Stimulated activated CD8-positive, alpha-beta memory T cell treated with anti-CD3 and anti-CD28 coated beads, Interleukin-4, amount 100 ng/mL, for 24 hours (primary cell): ENCODE measurements around the gene ANKS1B.
"Not testable (repeated sequence)": the region's sequence is repeated elsewhere in the genome, so short reads cannot be mapped to it uniquely, and the experiment has no call there.

ENCODE experiments used
- DNase-seq: peaks from one replicate; pipeline ENCODE4 v3.0.0-alpha.2; 2020; ENCODE audit warnings: low read depth

ANKS1B gene

DNA sequence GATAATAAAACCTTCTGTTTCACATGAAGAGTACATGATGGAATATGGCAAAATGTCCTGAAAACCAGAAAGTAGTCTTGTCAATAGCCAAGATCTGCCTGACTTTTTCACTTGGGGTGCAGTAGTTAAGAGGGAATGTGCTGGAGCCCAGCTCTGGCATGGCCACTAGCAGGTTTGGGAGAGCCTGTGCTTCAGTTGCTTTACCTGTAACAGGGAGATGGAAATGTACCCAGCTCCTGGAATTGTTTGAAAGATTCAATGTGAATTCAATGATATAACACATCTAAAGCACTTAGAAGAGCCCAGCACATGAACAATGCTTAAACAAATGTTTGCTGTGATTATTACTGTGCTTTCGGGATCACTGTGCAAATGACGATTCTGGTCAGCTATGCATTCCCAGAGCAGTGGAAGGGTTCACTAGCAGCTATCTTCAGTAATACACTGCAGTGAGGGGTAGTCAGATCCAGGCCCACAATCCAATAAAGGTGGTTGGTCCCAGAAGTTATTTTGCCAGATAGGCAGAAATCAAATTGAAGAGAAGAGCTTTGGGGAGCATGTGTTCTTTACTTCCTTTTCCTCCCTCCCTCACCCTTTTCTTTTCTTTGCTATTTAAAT, 1114.7 kb downstream of the ANKS1B start:
- DNase-seq = no peak

DNA sequence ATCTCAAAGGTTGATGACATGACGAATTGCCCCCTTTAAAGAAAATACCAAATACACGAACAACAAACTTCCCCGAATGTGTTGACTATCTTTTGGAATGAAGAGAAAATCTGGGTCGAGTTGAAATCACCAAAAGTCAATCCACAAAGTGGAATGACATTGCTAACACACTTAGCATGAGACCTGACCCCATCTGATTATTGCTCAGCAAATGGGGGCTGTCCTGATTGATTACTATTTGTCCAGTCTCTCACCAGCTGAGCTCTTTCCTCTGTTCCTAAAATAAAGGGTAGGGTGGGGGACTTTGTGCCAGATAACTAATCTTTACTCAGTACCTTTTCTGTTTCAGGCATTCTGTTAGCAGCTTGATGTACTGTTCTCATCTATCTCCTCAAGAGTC, 1116.2 kb downstream of the ANKS1B start:
- no peak for DNase-seq

DNA sequence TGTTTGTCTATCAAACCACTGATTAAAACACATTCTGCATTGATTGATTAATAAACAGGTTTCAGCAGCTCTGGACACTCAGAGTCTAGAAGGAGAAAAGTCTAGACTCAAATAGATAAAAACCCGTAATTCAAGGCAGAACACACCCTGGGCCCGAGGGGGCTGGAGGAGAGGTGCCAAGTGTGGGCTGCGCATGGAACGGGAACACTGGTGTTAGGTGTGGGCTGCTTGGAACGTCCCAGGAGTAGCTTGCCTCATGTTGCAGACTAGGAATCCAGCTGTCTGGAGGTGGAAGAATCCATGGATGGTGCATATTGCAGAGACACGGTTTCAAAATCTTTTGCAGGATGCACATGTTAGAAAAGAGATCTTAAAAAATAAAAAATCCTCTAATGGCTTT, 1116.7 kb downstream of the ANKS1B start:
- DNase-seq = no peak

DNA sequence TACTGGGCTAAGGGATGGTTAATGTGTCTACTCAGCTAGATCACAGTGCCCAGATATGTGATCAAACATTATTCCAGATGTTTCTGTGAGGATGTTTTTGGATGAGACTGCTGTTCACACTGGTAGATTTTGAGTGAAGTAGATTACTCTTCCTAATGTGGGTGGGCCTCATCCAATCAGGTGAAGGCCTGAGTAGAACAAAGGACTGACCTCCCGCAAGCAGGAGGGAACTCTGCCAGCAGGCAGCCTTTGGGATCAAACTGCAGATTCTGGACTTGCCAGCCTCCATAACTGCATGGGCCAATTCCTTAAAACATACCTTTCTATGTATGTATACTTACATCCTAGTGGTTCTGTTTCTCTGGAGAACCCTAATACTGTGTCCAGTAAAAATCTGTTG, 1120.4 kb downstream of the ANKS1B start:
- DNase-seq = no peak

DNA sequence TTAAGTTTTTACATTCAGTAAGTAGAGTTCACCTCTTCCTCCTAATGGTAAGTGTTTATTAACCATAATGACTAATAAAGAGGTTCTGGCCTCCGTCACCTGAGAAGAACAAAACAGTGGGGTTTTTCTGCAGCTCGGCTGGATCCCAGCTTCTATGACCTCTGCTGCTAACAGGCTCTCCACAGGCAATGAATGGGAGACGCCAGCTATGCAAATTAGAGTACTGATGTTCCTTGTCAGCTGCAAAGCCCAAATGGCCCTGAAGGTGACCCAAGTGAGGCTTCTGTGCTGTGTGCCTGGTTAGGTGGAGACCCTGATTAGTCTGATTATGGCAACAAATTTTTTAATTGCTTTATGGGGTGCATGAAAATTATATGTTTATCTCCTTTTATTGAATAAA, 1121.6 kb downstream of the ANKS1B start:
- no peak for DNase-seq

DNA sequence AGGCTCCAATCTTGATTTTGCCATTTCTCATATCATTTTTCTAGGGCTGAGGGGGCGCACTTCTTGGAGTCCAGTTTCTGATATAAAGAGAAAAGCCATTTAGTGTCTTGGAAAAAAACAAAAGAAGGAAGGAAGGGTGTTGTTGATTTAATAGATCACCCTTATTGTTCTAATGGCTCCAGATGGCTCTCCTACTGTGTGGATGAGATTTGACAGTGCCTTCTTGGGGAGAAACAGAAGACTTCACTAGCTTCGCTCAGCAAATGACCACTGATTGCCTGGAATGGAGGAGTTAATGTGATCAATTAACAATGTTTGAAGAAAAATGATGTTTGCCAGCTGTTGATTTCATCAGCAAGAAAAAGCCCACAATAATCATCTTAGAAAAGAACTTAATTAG, 1123.5 kb downstream of the ANKS1B start:
- no peak for DNase-seq

DNA sequence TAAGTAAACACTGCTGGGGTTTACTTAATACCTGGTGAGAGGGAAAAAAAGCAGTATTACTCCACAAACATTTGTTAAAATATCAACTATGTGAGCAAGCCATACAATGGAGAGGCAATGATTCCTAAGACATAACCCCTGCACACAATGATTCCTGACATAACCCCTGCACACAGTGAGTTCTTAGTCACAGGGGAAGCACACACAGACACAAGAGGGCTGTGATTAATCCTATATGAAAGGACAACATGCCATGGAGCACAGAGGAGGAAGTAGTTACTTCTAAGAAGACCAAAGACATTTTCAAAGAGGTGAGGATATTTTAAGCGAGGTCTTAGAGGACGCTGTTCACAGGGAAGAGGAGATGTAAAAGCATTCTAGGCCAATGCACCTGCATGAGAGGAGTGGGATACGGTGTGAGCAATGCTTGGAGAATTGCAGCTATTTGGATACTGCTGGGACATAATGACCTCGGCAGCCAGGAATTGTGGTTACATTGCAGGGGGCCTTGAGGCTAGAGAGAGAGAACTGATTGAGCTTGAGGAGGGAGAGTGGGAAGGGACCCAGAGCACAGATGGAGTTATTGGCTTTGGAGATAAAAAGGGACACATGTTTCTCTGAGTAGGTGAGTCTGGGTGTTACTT, 1127.7 kb downstream of the ANKS1B start:
- no peak for DNase-seq

DNA sequence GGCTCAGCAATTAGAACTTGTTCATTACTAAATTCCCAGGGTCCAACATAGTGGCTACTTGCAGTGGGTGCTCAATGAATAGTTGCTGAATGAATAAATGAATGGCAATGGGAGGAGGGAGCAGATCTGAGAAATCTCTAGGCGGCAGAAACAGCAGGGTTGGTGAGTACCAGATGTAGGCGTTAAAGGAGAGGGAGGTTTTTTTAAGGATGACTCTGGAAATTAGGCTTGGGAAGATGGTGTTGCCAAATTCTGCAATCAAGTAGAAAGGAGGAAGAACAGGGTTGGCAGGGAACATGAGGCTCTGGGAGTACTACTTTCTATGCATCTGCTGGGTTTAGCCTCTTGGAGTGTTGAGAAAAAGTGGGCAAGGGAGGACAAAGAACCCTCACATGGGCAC, 1132.6 kb downstream of the ANKS1B start:
- no peak for DNase-seq

DNA sequence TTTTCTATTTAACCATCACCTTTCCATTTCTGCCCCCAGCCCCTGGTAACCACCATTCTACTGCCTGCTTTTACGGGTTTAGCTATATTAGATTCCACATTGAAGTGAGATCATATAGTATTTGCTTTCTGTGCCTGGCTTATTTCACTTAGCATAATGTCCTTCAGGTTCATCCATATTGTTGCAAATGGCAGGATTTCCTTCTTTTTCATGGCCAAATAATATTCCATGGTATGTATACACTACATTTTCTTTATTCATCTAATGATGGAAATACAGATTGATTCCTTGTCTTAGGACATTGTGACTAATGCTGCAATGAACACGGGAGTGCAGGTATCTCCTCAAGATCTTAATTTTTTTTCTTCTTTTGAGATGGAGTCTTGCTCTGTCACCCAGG, 1137.5 kb downstream of the ANKS1B start:
- no peak for DNase-seq

DNA sequence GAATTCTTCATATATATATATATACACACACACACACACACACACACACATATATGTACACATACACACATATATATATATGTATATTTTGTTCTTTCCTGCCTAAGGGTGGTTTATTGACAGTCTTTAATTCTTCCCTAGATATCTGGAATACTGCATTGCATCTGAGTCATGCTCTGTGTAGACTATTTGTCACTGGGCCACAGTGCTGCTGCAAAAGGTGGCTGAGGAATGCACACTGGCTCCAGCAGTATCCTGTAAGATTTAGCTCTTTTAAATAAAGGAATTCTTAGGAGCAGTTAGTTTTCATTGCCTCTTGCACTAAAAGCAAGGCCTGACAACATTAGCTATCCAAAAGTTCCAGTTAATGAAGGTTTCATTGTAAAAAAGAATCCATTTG, 1138.8 kb downstream of the ANKS1B start:
- no peak for DNase-seq

DNA sequence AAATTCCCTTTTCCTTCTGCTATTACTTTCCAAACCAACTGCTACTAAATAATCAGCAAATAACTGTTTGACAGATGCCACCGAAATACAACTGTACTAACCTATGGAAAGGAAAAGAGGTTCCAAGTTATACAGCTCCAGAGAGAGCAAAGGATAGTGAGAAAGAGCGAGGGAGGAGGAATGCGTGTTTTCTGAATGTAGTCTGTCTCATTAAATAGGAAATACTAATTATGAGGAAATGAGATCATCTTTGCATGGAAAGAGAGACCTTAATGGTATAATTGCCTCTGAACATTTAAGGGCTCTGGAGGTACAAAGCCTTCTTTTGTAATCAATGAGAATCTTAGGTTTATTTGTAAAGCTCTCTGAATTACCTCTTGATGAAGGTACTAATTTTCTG, 1144.4 kb downstream of the ANKS1B start:
- DNase-seq = no peak

DNA sequence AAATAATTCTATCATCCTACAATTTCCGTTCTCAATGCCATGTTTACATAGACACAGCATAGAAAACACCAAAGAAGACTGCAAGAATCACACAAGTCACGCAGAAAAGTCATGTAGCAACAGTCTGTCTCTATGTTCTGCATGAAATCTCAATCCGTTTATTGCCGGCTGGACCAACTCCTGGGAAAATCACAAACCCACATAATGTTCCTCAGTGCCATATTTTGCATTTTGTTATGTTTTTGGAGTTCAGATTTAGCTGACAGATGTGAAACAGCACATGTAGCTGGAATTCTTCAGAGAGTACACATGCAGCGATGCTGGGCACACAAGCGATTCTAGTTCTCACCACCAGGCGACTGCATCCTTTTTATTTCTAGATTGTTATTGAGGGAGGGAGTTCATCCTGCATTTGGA, 1146.5 kb downstream of the ANKS1B start:
- no peak for DNase-seq

DNA sequence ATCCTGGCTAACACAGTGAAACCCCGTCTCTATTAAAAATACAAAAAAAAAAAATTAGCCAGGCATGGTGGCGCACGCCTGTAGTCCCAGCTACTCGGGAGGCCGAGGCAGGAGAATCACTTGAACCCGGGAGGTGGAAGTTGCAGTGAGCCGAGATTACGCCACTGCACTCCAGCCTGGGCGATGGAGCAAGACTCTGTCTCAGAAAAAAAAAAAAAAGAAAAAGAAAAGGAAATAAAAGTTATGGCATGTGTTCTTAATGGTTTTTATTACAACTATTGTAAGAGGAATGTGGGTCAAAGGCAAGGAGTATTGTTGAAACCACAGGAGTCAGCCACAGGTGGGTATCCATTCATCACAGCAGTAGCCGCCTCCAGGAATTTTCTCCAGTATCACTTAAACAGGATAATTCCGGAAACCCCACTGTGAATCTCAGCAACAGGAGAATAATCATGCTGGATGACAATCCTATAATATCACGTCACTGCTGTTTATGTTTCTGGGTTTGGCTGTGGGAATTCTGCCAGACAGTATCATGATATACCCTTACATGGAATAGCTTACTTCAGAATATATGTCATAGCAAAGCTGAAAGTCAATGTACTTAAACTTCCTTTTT, 1147.5 kb downstream of the ANKS1B start:
- not testable (repeated sequence) for DNase-seq

DNA sequence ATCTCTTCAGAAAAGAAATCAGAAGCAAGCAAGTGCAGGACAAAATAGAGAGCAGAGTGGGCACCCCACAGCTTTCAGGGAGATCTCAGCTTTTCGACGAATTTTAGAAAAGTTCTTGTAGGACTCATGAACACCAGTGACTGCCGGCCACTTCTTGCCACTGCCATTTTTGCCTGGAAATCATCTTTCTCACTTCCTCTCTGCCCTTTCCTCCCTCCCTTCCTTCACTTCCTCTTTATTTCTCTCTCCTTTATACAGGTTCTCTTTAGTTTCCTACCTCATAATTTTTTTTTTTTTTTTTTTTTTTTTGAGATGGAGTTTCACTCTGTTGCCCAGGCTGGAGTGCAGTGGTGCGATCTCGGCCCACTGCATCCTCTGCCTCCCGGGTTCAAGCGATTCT, 1154.1 kb downstream of the ANKS1B start:
- DNase-seq = no peak

DNA sequence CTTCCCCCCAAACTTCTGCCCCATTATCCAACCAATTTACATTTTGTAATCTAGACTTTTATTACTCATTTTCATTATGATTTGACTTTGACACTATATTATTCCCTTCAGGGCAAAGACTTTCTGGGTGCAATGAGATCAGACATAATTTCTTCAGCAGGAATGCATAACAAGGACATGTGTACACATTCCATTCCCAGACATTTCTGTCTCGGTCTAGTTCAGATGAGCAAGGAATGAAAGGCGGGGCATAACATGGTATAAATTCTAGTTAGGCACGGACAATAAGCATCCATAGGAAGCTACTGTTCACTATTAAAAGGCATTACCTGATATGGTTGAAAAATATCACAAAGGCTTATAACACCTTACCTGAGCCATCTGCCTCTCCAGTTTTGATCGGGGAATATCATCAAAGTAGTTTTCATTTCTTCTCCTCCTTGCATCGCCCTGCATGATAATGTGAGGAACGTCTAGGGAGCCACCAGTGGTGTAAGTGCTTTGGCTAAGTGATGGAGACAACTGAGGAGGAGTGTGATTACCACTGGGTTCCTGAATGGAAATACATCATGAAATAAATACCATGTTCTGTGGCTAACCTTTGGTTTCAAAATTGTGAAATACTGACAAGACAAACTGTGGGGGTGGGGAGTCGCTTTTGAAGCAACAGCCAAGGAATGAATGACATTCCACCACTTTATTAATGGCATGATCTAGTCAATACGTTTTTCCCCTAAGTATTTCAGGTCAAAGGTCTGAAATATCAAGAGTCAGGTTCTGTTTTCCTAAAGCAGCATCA, 1155.7 kb downstream of the ANKS1B start:
- no peak for DNase-seq

DNA sequence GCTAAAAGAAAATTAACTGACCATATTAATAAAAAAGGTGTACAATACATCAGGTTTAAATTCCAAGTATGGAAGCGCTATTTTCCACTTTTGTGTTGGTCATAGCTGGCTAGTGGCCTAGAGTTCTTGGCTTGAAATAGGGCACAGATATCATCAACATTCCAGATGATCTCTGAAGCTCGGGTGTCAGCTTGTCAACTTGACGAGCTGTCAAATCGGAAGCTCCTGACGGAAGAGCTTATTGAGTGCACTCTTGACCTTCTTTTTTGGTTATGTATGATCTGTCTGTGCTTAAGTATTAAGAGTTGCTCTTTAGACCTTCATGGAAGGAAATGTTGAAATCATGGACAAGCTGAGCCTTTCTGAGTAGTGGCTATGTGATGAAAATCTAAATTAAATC, 1161.7 kb downstream of the ANKS1B start:
- DNase-seq = no peak

DNA sequence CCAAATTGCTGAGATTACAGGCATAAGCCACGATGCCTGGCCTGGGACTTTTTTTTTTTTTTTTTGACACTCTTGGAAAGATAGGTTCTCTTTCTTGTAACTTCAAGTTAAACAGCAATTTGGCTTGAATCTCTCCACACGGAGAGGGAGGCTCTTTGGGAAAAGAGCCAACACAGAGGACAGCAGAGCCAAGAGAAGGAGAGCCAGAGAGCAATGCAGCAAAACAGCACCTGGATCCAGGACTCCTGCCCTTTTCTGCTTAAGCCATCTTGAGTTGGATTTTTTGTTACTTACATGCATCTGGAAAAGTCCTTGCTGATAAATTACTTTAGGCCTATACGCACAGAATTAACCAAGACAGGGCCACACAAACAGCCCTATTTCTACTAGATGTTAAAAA, 1162.9 kb downstream of the ANKS1B start:
- no peak for DNase-seq

DNA sequence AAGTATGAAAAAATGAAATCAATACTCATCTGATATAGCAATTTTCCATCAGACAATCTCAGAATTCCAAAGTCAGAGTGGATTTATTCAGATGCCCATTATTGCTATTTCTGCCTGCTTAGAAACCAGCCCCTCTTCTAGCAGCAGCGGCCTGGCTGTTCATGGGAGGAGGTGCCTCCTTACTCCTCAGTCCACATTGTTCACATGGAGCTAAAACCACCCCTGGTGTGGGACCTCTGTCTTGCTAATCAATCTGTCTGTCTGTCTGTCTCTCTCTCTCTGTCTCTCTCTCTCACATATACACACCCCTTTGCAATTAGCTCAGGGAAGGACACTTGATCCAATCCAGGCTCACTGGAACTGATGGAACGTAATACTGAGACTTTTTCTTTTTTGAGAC, 1163.5 kb downstream of the ANKS1B start:
- DNase-seq = no peak

DNA sequence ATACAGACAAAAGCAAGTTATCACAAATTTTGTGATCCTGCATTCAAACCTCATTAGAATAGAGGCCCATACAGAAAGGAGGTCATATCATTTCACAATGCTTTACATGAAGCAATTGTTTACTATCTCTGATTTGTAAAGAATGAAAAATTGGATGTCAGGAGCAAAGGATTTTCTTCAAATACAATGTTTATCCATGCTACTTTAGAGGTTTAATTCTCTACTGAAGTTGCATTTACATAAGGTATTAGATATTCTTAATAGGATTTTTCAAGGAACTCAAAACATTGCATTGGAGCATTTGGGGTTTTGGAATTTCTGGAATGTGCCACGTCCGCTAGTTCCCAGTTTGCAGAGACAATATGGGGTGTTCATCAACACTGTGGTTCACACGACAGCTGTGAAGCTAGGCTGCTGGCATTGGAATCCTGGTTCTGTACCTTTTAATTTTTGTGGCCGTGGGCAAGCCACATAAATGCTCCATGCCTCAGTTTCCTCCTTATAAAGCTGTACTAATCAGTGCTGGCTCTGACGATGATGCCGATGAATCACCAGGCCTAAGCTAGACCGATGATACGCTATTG, 1164.8 kb downstream of the ANKS1B start:
- no peak for DNase-seq

DNA sequence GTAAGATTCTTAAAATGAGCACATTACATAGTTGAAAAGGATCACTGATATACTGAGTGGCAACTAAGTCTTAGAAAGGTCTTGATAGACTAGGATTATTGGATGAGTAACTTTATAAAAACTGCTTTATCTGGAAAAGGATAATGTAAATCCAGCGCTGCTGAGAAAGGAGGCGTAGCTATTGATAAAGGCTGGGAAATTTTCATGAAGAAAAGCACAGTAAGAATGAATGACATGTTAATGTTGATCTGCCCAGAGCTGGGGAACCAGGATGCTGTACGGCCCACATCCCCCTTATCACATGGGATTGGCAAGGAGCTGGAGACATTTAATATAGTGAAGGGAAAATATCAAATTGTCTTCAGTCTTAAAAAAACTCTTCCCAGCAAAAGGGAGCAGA, 1165.7 kb downstream of the ANKS1B start:
- DNase-seq = no peak

DNA sequence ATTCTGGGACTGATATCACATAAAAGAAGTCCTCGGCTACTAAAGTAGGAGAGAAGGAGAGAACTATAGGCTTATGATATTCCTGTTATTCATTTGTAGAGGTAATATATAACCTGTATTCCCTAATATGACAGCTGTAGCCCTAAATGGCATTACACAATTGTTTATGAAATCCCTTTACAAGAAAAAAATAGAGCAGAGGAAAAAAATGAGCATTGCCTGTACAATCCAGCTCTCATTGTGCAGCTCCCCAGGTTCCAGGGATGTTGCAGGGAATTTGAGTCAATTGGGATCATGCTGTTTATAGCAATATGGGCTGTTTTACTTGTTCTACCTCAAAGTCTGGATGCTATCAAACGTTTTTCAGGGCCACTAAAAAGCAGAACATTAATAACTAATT, 1166.5 kb downstream of the ANKS1B start:
- no peak for DNase-seq

DNA sequence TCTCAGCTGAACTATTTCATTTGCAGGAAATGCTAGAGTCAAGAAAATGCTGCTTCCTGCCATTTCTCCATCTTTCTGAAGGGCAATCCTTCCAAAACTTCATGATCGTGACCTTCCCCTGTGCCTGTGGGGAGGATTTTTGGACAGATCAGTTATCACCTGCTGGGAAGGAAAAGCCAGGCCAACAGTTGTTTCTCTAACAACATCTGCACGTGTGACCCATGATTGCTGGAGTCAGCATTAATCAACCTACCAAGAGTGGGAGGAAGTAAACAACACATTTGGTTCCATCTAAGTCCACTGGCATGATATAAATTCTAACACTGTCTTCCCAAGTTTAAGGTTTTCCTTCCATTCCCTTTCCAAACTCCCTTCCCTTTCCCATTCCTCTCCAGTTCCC, 1167.0 kb downstream of the ANKS1B start:
- no peak for DNase-seq

DNA sequence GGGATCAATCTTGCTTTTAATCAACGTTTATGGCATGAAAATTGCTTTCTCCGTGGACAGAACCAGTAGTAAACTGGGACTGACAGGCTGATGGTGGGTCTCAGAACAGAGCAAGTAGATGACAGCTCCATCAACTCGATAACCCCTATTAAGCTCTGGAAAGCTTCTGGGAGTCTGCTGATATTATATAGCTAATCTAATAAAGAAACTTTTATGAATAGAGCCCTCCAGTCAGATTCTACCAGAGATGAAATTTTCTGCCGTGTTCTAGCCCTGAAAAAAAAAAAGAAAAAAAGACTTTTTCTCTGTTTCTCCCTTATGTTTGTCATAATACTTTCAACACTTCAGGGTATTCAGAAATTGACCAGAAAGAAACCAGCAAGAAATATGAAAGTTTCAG, 1168.0 kb downstream of the ANKS1B start:
- DNase-seq = no peak
